SK-N-SH treated with all-trans-retinoic acid at 6 μM for 48 hours (cell line): ENCODE results near the gene COA5.

Experiments
- ATAC-seq: fragments of 200-7000 bp; cut with Tn5 transposase; 3 replicates; pipeline ENCODE4 v1.9.1; 2020; ENCODE audit warnings: mild to moderate bottlenecking, moderate library complexity
- BACH2 ChIP-seq: fragments of 250-450 bp; sonication (Bioruptor Pico); IDR thresholded peaks from 2 replicates; pipeline ENCODE4 v1.9.0; 2021; ENCODE audit warnings: mild to moderate bottlenecking, borderline replicate concordance
- CREB5 ChIP-seq: fragments of 250-450 bp; sonication (Bioruptor Pico); IDR thresholded peaks from 2 replicates; pipeline ENCODE4 v1.5.1; 2020; ENCODE audit warnings: low read depth, mild to moderate bottlenecking, moderate library complexity
- CSDC2 ChIP-seq: fragments of 250-450 bp; sonication (Bioruptor Pico); IDR thresholded peaks from 2 replicates; pipeline ENCODE4 v1.5.0; 2020; ENCODE audit warnings: mild to moderate bottlenecking, moderate library complexity
- CSRNP3 ChIP-seq: fragments of 250-450 bp; sonication (Bioruptor Pico); IDR thresholded peaks from 2 replicates; pipeline ENCODE4 v1.5.1; 2021; ENCODE audit warnings: mild to moderate bottlenecking, moderate library complexity
- ESRRG ChIP-seq: fragments of 250-450 bp; sonication (Bioruptor Pico); IDR thresholded peaks from 2 replicates; pipeline ENCODE4 v1.6.1; 2021; ENCODE audit warnings: mild to moderate bottlenecking
- GLIS3 ChIP-seq: fragments of 250-450 bp; sonication (Bioruptor Pico); IDR thresholded peaks from 2 replicates; pipeline ENCODE4 v1.5.0; 2020; ENCODE audit warnings: mild to moderate bottlenecking, moderate library complexity
- OSR1 ChIP-seq: fragments of 250-450 bp; sonication (Bioruptor Pico); IDR thresholded peaks from 2 replicates; pipeline ENCODE4 v1.8.0; 2022; ENCODE audit warnings: moderate library complexity, mild to moderate bottlenecking, inconsistent platforms
- PATZ1 ChIP-seq: fragments of 250-450 bp; sonication (Bioruptor Pico); IDR thresholded peaks from 2 replicates; pipeline ENCODE4 v1.8.0; 2020; ENCODE audit warnings: mild to moderate bottlenecking, moderate library complexity, borderline replicate concordance
- POU6F1 ChIP-seq: fragments of 250-450 bp; sonication (Bioruptor Pico); IDR thresholded peaks from 2 replicates; pipeline ENCODE4 v1.8.0; 2021; ENCODE audit warnings: low read depth, mild to moderate bottlenecking, moderate library complexity, borderline replicate concordance
- PPARA ChIP-seq: fragments of 250-450 bp; sonication (Bioruptor Pico); IDR thresholded peaks from 2 replicates; pipeline ENCODE4 v1.5.0; 2020; ENCODE audit warnings: mild to moderate bottlenecking, borderline replicate concordance
- RARB ChIP-seq: fragments of 250-450 bp; sonication (Bioruptor Pico); IDR thresholded peaks from 2 replicates; pipeline ENCODE4 v1.8.0; 2021; ENCODE audit warnings: mild to moderate bottlenecking, moderate library complexity
- SNAI2 ChIP-seq: fragments of 250-450 bp; sonication (Bioruptor Pico); IDR thresholded peaks from 2 replicates; pipeline ENCODE4 v1.5.0; 2020; ENCODE audit warnings: mild to moderate bottlenecking, moderate library complexity
- TCF4 ChIP-seq: fragments of 250-450 bp; sonication (Bioruptor Pico); IDR thresholded peaks from 2 replicates; pipeline ENCODE4 v1.8.0; 2021; ENCODE audit warnings: mild to moderate bottlenecking, moderate library complexity, borderline replicate concordance
- TSHZ2 ChIP-seq: fragments of 250-450 bp; sonication (Bioruptor Pico); IDR thresholded peaks from 2 replicates; pipeline ENCODE4 v1.5.0; 2020; ENCODE audit warnings: mild to moderate bottlenecking, moderate library complexity
- ZC3H10 ChIP-seq: fragments of 250-450 bp; sonication (Bioruptor Pico); IDR thresholded peaks from 2 replicates; pipeline ENCODE4 v1.5.1; 2021; ENCODE audit warnings: mild to moderate bottlenecking, moderate library complexity
- ZFP3 ChIP-seq: fragments of 250-450 bp; sonication (Bioruptor Pico); IDR thresholded peaks from 2 replicates; pipeline ENCODE4 v1.5.0; 2020; ENCODE audit warnings: mild to moderate bottlenecking, moderate library complexity
- ZFP30 ChIP-seq: fragments of 450-650 bp; formaldehyde crosslinking; IDR thresholded peaks from 2 replicates; pipeline ENCODE4 v1.5.0; 2022; ENCODE audit warnings: mild to moderate bottlenecking, moderate library complexity
- ZNF565 ChIP-seq: fragments of 450-650 bp; formaldehyde crosslinking; conservative IDR thresholded peaks from 2 replicates; pipeline ENCODE4 v1.5.0; 2020; ENCODE audit warnings: low read depth, mild to moderate bottlenecking, moderate library complexity
- ZNF70 ChIP-seq: fragments of 450-650 bp; formaldehyde crosslinking; IDR thresholded peaks from 2 replicates; pipeline ENCODE4 v1.5.0; 2020; ENCODE audit warnings: mild to moderate bottlenecking, moderate library complexity
- ZNF8 ChIP-seq: fragments of 450-650 bp; formaldehyde crosslinking; IDR thresholded peaks from 2 replicates; pipeline ENCODE4 v1.5.0; 2020; ENCODE audit warnings: mild to moderate bottlenecking, moderate library complexity

The COA5 gene

GRCh38 chr2:98564541-98565132 is 43.7 kb downstream of the COA5 start:
- TF ChIP-seq ZC3H10 (CRISPR knock-in tag) (no peak), PPARA (no peak), OSR1 (CRISPR knock-in tag) (no peak), TCF4 (CRISPR knock-in tag) (no peak), CREB5 (no peak), TSHZ2 (CRISPR knock-in tag) (no peak)
- no peak for ATAC-seq

GRCh38 chr2:98563394-98563793 is 44.9 kb downstream of the COA5 start:
- TF ChIP-seq ZNF565 (no peak), SNAI2 (no peak), TSHZ2 (CRISPR knock-in tag) (no peak), RARB (CRISPR knock-in tag) (no peak), OSR1 (CRISPR knock-in tag) (no peak), TCF4 (CRISPR knock-in tag) (no peak), ZNF8 (CRISPR knock-in tag) (no peak), CSRNP3 (CRISPR knock-in tag) (no peak), ZC3H10 (CRISPR knock-in tag) (no peak), BACH2 (CRISPR knock-in tag) (no peak), ZFP3 (CRISPR knock-in tag) (no peak), PPARA (no peak), ZNF70 (no peak), ESRRG (CRISPR knock-in tag) (no peak), CSDC2 (CRISPR knock-in tag) (no peak), POU6F1 (no peak), GLIS3 (CRISPR knock-in tag) (no peak), PATZ1 (no peak), ZFP30 (CRISPR knock-in tag) (no peak)
- ATAC-seq = no peak
